Germinal center (tissue), 1 donor: ENCODE measurements around the gene ARL8A.
"Not testable (repeated sequence)": the region's sequence is repeated elsewhere in the genome, so short reads cannot be mapped to it uniquely, and the experiment has no call there.

Experiments
- DNase-seq: peaks from one replicate; pipeline ENCODE4 v3.0.0; 2012; ENCODE audit warnings: mixed read lengths, low spot score

ARL8A gene

GRCh38 chr1:202158810-202159533 lies 14.4 kb upstream of the ARL8A start:
- peak; percentile 49 for DNase-seq

DNA sequence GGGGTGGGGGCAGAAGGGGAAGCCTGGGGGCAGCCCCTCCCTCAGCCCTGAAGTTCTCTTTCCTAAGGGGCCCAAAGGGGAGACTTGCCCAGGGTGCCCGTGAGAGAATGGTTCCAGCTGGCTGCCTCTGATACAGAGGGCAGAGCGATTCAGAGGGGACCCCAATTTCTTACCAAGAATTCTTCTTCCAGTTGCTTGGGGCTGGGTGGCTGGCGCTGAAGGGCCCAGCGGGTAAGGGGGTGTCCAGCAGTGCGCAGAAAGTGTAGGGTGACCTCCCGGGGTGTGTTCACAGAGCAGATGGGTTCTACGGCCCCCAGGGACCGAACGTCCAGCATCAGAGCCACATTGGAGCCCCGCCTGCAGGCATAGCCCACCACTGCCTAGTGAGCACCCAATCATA lies 13.4 kb upstream of the ARL8A start:
- no peak for DNase-seq

- DNase-seq, result no peak
Observed at GRCh38 chr1:202156590-202156989, 12.1 kb upstream of the ARL8A start.

GRCh38 chr1:202155478-202156021 lies 11.0 kb upstream of the ARL8A start:
- DNase-seq, result no peak

DNA sequence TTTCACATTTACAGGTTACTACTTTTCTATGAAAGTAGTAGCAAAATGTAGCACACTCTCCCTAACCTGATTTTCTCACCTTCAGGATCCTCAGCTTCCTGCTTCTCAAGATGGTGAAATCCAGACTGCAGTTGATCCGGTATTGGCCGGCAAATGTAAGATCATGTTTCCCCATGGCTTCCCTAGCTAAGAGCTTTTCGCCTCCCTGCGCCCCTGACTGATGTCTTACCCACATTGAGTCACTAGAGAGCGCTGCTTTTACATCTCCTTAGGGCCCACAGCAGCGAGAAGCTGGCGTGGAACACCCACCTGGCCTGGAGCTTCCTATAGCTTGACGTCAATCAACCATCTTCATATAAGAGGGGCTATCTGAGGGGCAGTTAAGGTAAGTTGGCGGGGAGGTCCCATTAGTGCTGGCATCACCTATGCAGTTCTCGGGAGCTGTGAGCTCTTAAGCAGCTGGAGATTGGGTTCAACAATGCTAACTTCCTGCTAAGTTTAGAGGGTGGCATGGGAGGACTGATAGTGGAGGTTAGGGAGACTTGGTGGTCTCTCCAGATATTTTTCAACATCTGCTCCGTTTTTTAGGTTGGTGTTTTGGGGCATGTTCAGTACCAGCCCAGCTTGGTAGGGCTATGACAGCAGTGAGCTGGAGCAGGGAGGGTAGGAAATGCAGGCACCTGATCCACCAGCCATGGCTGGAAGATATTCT lies 10.4 kb upstream of the ARL8A start:
- peak; percentile 47 for DNase-seq

- DNase-seq, result no peak
Observed at GRCh38 chr1:202154148-202154765, 9.7 kb upstream of the ARL8A start.

DNA sequence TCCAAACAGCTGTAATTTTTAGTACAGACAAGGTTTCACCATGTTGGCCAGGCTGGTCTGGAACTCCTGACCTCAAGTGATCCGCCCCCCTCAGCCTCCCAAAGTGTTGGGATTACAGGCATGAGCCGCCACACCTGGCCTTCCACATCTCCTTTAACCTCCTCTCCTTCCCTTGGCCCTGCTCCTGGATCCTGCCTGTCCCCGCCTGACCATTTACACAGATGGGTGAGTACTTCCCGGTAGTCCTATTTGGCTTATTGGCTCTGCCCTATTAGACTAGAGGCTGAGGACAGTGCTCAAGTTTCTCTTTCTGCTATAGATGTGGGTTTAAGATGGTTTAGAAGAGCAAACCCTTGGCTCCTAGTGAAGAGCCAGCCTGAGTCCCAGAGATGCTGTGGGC lies 8.7 kb upstream of the ARL8A start:
- DNase-seq, result no peak

DNA sequence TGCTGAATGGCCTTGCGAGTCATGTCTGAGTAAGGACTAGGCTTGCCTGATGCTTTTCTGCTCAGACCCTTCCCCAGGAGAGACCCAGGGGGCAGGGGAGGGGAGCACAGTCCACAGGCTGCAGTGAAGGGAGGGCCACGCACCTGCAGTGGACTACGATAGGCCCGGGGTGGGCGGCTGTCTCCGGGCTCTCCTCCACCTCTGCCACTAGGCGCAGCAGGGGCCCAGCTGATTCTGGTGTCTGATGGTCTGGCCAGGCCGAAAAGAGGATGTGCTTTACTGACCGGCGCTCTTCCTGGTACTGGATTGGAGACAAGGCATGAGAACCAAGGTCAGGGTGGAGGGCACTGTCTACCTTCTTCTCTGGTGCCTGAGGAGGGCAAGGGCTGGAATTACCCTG lies 7.9 kb upstream of the ARL8A start:
- DNase-seq, result no peak

- no peak for DNase-seq
Observed at GRCh38 chr1:202151045-202151444, 6.5 kb upstream of the ARL8A start.

DNA sequence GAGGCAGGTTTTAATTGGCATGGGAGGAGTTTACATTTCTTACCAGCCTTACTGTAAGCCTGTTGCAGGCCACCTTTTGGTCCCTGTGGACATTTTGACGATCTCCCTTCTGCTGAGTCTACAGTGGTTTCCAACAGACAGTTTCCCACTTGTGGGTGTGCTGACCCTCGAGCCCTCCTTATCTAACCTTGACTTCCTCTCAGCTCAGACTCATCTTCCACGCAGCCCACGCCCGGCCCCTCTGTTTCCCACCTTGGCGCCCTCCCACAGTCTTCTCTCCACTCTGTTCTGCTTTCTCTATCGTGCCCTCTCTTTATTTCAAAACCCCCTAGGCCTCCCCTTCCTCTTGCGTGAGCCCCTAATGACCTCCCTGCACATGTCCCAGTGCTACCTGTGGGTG lies 6.1 kb upstream of the ARL8A start:
- no peak for DNase-seq

DNA sequence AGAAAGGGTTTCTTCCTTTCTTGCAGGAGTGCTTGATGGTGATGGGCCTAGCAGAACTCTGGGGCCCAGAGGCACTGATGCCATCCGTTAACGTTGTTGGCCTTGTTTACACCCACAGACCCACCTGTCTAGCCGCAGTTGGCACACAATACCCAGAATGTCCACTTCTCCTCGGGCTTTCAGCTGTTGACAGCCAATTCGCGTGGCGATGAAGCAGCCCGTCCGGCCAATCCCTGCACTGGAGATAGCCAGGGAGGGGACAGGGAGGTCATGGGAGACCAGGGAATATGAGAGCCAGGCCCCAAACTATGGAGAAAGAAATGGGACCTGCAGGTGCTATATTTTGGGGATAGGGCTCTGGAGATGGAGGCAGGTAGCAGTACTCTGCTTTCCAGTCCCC lies 5.7 kb upstream of the ARL8A start:
- no peak for DNase-seq

- DNase-seq, result no peak
Observed at GRCh38 chr1:202149566-202149965, 5.0 kb upstream of the ARL8A start.

GRCh38 chr1:202148391-202148790 lies 3.9 kb upstream of the ARL8A start:
- no peak for DNase-seq

DNA sequence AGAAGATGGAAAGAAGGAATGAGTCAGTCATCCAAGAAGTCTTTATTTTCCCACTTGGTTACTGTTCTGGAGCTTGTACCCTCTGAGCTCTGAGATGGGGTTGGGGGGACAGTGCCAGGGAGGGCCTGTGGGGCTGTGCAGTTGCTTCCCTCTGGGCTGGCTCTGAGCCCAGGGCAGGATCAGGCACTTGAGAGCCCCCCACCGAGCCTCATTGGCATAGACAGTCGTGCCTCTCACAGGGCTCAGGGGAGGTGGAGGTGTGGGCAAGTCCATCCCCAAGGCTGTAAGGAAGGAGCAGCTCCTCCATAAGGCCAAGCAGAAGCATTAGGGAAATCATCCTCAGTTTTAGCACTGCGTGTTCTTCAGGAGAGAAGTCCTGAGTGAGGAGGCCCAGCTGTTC lies 2.5 kb upstream of the ARL8A start:
- no peak for DNase-seq

DNA sequence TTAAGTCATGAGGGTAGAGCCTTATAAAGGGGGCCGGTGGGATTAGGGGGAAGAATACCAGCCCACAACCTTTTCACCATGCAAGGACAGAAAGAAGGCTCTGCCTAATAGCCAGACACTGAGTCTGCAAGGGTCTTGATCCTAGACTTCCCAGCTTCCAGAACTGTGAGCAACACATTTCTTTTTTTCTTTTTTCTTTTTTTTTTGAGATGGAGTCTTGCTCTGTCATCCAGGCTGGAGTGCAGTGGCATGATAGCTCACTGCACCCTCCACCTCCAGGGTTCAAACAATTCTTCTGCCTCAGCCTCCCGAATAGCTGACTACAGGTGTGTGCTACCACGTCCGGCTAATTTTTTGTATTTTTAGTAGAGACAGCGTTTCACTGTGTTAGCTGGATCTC lies 1.7 kb upstream of the ARL8A start:
- DNase-seq, result no peak

DNA sequence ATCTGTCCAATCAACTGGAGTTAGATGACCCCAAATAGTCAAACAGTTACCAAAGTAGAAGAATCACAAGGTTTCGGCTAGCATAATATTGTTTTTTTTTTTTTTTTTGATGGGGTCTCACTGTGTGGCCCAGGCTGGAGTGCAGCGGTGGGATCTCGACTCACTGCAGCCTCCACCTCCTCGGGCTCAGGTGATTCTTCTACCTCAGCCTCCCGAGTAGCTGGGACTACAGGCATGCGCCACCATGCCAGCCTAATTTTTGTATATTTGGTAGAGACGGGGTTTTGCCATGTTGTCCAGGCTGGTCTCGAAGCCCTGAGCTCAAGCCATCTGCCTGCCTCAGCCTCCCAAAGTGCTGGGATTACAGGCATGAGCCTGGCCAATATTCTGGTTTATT lies 1.2 kb upstream of the ARL8A start:
- DNase-seq, result not testable (repeated sequence)

GRCh38 chr1:202145068-202145743 lies 669 bp upstream of the ARL8A start:
- DNase-seq, result peak; percentile 60

DNA sequence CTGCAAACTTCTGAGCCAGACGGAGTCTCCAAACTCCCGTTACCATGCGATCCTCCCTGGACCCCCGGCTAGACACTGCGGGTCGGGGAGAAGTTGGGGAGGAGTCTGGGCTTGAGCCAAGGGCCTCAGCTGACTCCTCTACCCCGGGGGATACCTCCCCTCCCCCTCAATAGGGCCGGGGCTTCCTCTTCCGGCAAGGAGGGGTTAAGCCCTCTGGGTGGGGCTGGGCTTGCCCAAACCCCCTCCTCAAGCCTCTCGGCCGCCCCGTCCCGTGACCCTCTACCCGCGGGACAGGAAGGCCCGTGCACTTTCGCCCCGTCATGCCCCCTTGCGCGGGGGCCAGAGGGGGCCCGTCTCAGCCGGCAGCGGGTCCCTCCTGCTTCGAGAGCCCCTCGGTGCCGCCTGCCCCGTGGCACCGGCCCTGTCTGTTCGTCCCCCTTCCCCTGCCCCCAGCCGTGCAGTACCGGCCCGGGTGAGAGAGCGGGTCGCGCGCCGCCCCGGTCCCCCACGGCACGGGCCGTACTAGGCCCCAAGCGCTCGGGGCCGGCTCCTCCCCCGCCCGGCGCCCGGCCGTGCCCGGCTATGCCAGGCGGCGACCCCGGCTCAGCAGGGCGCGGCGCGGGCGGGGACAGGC lies 652 bp downstream of the ARL8A start:
- DNase-seq, result peak; percentile 67

GRCh38 chr1:202143011-202143767 lies 1.3 kb downstream of the ARL8A start:
- peak; percentile 76 for DNase-seq

DNA sequence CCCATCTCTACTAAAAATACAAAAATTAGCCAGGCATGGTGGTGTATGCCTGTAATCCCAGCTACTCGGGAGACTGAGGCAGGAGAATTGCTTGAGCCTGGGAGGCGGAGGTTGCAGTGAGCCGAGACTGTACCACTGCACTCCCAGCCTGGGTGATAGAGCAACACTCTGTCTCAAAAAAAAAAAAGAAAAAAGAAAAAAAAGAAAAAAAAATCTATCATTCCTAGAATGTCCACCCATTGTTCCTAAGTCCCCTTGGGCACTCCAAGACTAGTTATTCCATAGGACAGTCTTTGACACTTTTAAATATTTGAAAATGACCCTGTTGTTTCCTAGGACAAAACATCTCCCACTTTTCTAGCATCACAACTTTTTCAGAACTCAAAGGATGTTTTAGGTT lies 3.1 kb downstream of the ARL8A start:
- DNase-seq, result not testable (repeated sequence)

DNA sequence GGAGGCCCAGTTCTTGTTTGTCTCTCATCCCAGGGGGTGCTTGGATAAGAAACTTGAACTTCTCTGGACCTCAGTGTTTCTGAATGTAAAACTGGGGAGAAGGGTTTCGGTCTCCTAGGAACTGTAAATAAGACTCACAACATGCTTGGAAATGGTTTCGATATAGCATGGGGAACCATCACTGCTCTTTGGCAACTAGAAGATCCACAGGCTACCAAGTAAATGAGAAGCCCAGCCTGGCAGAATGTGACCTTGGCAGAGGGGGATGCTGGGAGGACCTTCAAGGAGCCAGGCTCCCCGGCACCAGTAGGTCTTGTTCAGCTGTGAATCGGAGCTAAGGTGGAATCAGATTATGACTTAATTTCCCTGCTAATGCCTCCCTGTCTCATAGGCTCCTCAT lies 3.7 kb downstream of the ARL8A start:
- DNase-seq, result no peak
